Measurements from ENCODE around the gene SFXN4.
A peak's percentile ranks its signal among the peaks of the same experiment; 100 is the strongest.

The SFXN4 gene

GRCh38 chr10:119165171-119166117, at the start of gene SFXN4:
Gene SFXN4 (minus strand): TSS chr10:119165714. CDS start chr10:119165647, 67 bp downstream.
- DNase-seq = peak; percentile 83 to 90

- DNase-seq = no peak
These were observed 46.3 kb upstream of the SFXN4 start for GRCh38 chr10:119211625-119212441.

GRCh38 chr10:119211176-119211575, 45.7 kb upstream of the SFXN4 start:
- DNase-seq = no peak

- no peak for DNase-seq
These were observed 45.1 kb upstream of the SFXN4 start for GRCh38 chr10:119210633-119211032.

GRCh38 chr10:119209736-119210355, 44.3 kb upstream of the SFXN4 start:
- no peak for DNase-seq

- DNase-seq = peak; percentile 24 to 30
These were observed 43.7 kb upstream of the SFXN4 start for GRCh38 chr10:119209035-119209735.

GRCh38 chr10:119208553-119208940, 43.0 kb upstream of the SFXN4 start:
- DNase-seq = no peak

- DNase-seq = no peak
These were observed 42.4 kb upstream of the SFXN4 start for GRCh38 chr10:119207713-119208552.

- peak; percentile 76 for DNase-seq
These were observed 41.8 kb upstream of the SFXN4 start, which contains the start of gene GRK5 for GRCh38 chr10:119207366-119207666. Gene GRK5 (plus strand): TSS chr10:119207571. CDS start chr10:119207918, 347 bp downstream.

- peak; percentile 33 to 50 for DNase-seq
These were observed 41.3 kb upstream of the SFXN4 start for GRCh38 chr10:119206603-119207365.

GRCh38 chr10:119205894-119206602, 40.5 kb upstream of the SFXN4 start:
- DNase-seq = peak; percentile 61 to 74

- DNase-seq = no peak
These were observed 37.5 kb upstream of the SFXN4 start for GRCh38 chr10:119203006-119203405.

- DNase-seq = no peak
These were observed 35.7 kb upstream of the SFXN4 start for GRCh38 chr10:119201233-119201632.

GRCh38 chr10:119199231-119199992, 33.9 kb upstream of the SFXN4 start:
- DNase-seq = peak; percentile 53 to 55

GRCh38 chr10:119198438-119198837, 32.9 kb upstream of the SFXN4 start:
- DNase-seq = peak in 1 of 2 experiments; percentile 41

GRCh38 chr10:119197921-119198320, 32.4 kb upstream of the SFXN4 start:
- peak; percentile 33 to 41 for DNase-seq

GRCh38 chr10:119191881-119192280, 26.4 kb upstream of the SFXN4 start:
- DNase-seq = no peak

GRCh38 chr10:119190954-119191785, 25.7 kb upstream of the SFXN4 start:
- peak; percentile 47 to 56 for DNase-seq

Measured in AML-193 (cell line).